Neural cell (in vitro differentiated cells): ENCODE results near the gene ST6GALNAC2.

Source experiments
- CTCF ChIP-seq: fragments of 450-650 bp; IDR thresholded peaks from 2 replicates; pipeline ENCODE4 v1.5.1; 2014; ENCODE audit warnings: antibody characterized with exemption, mild to moderate bottlenecking, moderate library complexity; ENCODE audit not compliant: poor library complexity, severe bottlenecking
- EZH2 ChIP-seq: fragments of 200-600, 300-800 bp; shearing (Covaris generic), sonication (generic); IDR thresholded peaks from 2 replicates; pipeline ENCODE4 v1.6.1; 2014; ENCODE audit warnings: antibody characterized with exemption, low read length, borderline replicate concordance, mild to moderate bottlenecking; ENCODE audit not compliant: insufficient read depth, poor library complexity, severe bottlenecking
- REST ChIP-seq: IDR thresholded peaks from 2 replicates; pipeline ENCODE4 v1.6.1; 2012; ENCODE audit warnings: borderline replicate concordance
- SMC3 ChIP-seq: fragments of 450-650 bp; conservative IDR thresholded peaks from 2 replicates; pipeline ENCODE4 v1.6.1; 2014; ENCODE audit warnings: antibody characterized with exemption, mild to moderate bottlenecking, moderate library complexity; ENCODE audit not compliant: poor library complexity
- TAF1 ChIP-seq: IDR thresholded peaks from 2 replicates; pipeline ENCODE4 v1.6.1; 2012; ENCODE audit warnings: low read depth

- no peak for TF ChIP-seq TAF1
- no peak for TF ChIP-seq CTCF
- TF ChIP-seq EZH2: no peak
- TF ChIP-seq REST: no peak
- TF ChIP-seq SMC3: no peak
Observed at GRCh38 chr17:76546556-76547182, 39.0 kb downstream of the ST6GALNAC2 start.
